NCI-H2107 (cell line): ENCODE measurements around the gene CMSS1.

Experiments
- DNase-seq: peaks from one replicate; lab custom pipeline; 2025; lab: John Stamatoyannopoulos, UW

CMSS1 gene

GRCh38 chr3:100230710-100231109 is 413.0 kb downstream of the CMSS1 start:
- no peak for DNase-seq
